HG03457 (cell line): ENCODE measurements around the gene DCXR.

ENCODE experiments used
- ATAC-seq: cut with Tn5 transposase; IDR thresholded peaks from one replicate; pipeline ENCODE4 v1.9.1; 2021; ENCODE audit warnings: moderate number of reproducible peaks; ENCODE audit not compliant: unreplicated experiment

The DCXR gene

DNA sequence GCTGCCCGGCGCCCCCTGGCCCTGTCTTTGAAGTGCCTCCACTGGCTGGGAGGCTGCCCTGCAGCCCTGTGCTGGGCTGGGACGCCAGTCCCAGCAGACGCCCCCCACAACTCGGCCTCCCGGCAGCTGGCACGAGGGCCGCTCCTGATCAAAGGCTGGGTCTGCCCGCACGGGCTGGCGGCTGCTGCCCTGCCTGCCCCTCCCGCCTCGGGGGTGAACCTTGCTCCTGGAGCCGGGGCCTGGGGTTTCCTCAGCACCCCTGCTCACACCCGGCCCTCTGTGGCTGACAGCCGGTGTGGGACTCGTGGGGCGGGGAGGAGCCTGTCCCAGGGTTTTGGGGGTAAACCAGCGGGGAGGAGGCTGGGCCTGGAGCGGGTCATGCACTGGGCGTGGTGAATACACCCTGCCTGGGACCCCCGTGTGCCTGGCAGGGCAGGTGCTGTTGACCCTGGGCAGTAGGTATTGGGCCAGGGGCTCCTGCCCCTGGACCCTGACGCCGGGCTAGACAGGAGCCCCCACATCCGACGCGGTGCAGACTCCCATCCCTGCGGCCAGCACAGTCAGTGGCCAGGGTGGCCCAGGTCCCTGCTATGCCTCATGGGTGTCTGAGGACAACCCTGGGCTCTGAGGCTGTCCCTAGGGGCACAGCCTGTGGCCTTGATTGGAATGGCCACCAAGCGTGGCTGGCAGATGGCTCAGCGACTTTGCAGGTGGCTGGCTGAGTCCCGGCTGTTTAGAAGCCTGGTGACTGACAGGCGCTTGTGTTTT, 36.5 kb downstream of the DCXR start:
- no peak for ATAC-seq

DNA sequence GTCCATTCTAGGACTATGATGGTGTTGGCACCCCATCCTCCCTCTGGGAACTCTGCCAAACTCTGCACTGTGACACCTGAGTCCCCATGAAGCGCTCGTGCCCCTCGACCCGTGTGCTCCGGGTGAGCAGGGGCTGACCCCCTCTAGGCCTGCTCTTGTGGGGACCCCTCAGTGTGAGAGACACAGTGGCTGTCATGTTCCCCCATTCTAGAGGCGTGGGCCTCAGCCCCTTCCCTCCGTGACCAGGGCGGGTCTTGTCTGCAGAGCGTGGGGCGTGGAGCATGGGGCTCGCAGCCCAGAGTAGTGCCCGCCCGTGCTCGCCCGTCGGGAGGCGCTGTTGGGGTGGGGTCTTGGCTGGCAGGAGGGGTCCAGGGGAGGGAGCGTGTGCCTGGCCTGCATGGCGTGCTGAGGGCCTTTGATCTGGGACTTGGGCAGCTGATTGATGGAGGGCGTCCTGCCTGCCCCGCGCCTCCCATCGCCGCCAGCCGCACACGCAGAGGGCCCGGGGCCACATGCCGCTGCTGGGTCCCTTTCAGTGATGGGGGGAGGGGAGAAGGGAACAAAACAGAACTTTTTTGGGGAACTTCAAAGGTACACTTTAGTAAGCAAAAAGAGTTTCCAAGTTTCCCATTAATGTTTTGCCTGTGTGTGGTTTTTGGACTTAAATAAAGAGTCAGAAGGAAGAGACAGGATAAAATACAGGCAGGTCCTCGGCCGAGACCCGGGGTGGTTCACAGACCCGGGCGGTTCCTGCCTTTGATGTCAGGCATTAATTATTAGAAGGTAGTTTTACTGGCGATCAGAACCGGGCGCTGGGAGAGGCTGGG, 37.3 kb downstream of the DCXR start:
- no peak for ATAC-seq

DNA sequence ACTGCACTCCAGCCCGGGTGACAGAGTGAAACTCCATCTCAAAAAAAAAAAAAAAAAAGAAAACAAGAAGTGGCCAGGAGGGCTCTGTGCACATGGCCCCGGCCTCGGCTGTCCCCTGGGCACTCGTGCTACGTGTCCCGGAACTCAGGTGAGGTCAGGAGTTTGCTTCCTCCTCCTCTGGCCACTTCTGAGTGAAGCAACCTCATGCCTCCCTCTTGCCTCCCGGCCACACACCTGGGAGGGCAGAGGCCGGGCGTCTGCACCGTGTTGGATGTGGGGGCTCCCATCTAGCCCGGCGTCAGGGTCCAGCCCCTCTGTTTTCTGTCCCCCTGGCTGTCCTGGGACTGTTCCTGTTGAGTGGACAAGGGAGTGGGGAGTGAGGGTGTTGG, 37.9 kb downstream of the DCXR start:
- ATAC-seq: no peak

DNA sequence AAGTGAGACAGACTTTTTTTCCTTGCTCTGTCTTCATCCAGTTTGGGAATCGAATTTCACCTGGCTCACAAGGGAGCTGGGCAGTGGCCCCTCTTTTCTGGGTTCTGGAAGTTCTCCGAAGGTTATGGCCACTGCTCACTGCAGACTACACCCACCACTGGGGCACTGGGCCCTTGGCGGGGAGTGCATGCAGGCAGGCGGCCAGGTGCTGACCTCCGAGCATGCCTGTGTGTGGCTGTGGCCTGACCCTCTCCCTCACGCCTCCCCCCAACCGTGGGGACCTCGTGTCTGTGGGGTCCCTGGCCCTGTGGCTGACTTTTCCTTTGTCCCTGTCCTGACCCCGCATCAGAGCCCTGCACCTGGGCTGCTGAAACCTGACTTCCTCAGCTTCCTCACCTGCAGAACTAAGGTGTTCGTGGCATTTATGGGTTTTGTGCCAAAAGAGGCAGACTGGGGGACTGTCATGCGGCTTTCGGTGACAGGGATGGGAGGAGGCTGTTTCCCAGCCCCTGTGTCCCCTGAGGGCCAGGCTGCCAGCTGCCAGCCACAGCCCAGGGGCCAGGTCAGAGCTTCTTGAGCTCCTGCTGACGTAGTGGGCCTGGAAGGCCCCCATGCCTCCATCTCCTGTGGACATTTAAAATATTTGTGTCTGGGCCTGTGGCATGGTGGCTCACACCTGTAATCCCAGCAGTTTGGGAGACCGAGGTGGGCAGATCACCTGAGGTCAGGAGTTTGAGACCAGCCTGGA, 38.6 kb downstream of the DCXR start:
- ATAC-seq: no peak

DNA sequence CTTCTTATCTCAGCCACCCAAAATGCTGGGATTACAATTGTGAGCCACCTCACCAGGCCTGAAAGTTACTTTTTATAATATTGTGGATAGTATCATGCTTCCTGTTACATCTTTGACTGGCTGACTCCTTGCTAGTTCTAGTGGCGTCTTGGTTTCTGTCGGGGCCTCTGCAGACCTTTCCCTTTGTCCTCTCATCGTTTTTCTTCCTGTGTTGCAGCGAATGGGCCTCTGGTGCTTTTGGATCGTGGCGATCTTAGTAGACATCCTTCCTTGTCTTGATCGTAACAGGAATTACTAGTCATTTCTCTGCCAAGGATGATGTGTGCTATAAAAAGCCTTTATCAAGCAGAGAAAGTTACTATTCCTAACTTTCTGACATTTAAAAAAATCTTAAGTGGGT, 39.3 kb downstream of the DCXR start:
- no peak for ATAC-seq

DNA sequence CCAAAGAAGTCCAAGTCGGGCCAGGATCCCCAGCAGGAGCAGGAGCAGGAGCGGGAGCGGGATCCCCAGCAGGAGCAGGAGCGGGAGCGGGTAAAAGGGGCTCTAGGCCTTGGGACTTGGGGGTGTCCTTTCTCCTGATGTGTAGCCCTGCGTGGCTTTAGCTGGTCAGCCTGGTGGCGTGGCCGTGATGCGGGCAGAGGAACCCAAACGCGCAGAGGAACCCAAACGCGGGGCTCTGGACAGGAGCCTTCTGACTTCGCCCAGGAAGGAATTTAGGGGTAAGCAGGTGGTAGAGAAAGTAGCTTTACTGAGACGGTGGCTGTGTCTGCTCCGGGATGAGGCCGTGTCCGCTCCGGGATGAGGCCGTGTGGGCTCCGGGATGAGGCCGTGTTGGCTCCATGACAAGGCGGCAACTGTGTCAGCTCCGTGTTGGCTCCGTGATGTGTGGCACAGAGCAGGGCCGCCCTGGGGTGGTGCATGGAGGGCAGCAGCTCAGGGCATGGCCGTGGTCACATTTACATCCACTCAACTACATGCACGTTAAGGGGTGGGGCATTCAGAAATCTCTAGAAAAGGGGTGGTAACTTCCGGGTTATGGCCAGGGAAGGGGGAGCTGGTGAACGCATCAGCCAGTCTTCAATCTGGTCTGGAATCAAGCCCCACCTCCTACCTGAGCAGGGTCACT, 40.6 kb downstream of the DCXR start:
- no peak for ATAC-seq

DNA sequence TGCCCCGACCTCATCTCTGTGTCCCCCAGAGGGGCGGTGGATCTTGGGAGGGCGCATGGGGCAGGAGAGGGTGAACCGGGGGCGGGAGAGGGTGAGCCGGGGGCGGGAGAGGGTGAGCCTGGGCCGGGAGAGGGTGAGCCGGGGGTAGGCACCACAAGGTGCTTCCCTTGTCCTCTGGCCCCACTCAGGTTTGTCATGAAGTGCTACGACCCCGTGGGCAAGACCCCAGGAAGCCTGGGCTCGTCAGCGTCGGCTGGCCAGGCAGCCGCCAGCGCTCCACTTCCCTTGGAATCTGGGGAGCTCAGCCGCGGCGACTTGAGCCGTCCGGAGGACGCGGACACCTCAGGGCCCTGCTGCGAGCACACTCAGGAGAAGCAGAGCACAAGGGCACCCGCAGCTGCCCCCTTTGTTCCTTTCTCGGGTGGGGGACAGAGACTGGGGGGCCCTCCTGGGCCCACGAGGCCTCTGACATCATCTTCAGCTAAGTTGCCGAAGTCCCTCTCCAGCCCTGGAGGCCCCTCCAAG, 41.2 kb downstream of the DCXR start:
- ATAC-seq: no peak

DNA sequence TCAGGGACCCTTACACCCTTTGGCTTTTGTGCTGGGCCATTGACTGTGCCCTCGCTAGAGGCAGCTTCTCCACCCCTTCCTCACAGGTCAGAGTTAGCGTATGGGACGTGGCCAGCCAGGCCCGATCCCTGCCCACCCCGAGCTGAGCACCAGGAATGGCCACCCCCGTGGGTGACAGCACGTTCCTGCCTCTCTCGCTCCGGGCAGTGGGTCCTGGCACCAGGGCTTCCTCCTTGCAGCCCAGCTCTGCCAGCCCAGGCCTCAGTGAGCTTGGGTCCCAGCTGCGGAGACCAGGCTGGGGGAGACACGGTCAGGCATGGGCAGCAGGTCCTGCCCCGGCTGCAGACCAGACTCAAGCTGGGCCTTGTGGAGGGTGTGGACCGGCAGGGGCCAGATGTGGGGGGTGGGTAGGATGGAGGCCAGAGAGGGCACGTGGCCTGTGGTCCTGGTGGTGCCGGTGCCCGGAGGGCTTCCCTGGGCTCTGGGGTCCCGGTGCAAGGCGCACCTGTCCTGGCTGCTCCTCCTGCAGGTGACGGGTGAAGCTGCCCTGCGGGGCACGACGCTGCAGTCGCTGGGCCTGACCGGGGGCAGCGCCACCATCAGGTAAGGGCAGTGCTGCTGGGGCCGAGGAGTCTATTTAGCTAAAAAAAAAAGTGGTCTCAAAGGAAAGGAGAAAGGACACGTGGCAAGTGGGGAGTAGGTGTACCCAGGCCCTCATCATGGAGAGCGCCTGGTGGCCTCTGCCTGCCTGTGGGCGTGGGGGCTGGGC, 41.9 kb downstream of the DCXR start:
- ATAC-seq: no peak

DNA sequence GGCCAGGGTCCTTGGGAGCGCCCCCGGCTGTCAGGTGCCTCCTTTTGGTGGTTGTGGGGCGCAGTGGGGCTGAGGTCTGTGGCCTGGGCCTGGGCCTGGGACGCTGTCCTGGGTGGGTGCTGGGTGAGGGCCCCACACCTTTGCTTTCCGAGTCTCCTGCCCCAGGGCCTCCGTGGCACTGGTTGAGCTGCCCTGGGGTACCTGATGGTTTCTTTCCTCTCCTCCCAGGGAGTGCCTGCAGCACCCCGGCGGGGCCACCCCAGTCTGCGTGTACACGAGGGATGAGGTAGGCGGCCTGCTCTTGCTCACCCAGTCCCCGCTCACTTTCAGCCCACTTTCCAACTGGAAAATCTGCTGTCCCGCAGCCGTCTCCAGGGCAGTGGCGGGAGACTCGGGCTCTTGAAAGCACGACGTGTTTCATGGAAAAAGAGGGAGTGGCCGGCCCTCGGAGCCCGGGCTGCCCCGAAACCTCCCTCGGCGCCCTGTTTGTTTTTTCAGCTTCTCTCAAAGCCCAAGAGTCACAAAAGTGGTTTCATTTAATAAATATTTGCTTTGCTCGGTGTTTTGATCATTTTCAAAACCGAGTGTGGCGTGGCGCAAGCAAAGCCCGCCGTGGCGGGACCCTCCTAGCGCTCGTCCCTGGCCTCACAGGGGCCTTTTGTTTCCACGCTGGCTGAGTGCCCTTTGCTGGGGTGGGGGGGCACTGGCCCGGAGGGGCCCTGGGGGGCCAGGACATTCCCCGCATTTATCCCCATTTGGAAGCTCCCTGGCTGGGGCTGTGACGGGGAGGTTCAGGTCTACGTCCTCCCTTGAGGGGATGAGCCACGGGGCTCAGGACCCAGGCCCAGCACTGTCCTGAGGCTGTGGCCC, 42.7 kb downstream of the DCXR start:
- no peak for ATAC-seq

DNA sequence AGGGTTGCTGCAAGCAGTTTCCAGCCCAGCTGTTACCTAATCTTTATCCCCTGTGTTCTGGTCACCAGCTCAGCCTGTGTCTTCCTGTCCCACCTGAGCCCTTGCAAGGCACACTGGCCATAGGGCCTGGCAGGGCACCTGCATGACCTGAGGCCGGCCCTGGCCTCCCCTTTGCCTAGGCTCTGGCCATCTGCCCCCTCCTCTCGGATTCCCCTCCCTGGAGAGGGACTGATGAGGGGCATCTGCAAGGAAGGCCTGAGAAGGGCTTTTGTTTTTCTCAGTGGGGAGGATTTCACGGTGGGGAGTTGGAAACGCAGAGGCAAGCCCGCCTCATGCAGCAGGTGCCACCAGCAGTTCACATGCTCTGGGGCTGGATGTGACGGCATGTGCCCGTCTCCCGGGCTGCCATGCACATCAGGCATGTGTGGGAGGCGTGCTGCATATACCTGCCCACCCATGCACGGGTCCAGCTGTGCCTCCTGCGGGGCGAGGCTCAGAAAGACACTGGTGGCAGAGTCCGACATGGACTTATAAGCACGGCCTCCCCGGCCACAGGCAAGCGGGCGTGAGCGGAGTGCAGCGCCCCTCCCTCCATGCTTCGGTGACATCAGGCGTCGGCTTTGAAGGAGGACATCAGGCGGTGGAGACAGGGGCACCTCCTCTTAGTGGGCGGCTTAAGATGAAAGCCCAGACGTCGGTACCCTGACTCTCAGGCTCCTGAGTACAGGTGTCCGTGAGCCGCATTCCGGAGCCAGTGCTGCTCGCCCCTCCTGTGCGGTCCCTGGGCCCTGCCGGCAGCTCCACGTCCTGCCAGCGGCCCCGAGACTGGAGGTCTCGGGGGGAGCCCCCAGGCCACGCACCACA, 43.5 kb downstream of the DCXR start:
- ATAC-seq: no peak

DNA sequence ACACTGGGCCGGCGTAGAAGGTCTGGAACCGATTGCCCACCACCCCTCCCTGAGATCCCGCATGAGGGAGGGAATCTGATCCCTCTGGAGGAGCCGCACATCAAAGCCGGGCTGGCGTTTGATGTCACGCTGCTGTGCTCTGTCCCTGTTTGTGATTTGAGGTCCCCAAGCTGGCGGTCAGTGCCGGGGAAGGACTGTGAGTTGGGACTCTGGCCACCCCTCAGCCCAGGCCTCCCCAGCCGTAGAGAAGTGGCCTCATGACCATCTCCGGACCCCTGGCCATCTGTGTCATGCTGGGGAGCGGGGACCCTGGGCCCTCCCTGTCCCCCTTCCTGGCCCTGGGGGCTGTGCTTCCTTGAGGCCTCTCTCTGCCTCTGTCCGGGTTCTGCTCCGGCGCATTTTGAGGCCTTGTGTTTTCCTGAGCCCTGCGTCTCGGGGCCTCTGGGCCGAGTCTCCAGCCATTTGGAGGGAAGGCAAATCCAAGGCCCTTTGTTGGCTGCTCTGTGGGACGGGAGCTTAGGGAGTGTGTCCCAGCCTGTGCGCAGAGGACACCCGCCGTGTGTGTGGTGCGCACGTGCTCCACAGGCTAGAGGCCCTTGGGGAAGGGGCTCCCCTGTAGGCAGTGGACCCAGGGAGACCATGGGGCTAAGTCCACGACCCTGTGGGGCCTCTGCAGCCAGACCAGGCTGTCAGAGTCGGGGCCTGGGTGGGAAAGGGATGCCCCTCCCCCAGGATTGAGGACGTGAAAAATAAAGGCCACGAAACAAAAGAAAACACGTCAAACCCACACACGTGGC, 45.0 kb downstream of the DCXR start:
- no peak for ATAC-seq

DNA sequence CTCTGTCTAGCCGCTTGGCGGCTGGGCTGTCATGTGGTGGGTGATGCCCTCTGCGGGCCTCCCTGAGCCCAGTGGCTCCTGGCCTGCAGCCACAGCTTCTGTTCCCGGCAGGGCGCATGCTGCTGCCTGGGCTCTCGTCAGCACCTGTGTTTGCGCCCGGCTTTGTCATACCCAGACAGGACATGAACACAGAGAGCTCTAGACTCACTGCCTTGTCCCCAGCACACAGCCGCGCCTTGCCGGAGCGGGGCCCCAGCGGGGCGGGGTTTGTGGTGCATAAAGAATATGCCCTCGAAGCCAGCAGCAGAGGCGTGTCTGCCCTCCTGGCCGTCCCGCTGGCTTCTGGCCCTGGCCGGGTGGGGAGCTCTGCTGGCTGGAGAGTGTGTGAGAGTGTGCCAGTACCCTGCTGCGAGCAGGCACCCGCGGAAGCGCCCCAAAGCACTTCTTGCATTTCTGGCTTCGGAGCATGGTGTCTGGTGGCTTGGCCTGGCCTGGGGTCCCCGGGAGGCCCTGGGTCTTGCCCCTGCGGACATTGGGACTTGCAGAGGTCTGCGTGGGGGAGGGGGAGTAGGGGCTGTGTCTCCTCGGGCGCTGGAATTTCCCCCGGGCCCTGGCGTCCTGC, 45.7 kb downstream of the DCXR start:
- ATAC-seq: no peak

DNA sequence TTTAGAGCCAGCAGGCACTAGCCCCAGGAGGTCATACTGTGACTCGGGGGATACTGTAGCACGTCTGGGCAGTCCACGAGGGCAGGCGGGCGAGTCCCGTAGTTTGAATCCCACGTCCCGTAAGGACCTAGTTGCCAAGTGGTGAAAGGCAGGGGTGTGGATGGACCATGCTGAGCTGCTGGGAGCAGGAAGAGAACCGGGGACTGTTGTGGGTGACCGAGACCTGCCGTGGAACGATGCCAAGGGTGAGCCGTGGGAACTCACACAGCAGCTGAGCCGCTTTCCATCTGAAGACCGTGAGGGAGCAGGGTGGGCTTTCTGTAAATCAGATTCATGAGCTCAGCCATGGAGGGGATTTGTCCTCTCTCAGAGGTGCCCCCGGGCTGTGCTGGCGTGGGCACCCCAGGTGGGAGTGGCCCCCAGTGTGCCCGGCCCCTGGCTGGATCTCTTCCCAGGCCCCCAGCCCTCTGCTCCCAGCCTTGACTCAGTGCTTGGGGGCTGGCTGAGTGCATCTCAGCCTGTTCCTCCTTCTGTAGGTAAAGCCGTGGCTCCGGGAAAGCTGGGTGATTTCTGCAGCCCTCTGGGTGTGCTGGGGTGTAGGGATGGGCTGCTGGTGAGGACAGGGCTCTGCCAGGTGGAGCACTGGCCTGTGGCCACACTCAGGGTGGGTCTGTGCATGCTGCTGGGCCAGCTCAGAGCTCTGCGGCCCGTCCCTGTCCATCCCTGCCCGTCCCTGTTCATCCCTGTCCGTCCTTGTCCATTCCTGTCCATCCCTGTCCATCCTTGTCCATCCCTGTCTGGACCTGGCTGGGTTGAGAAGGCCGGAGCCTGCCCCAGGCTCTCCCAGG, 46.4 kb downstream of the DCXR start:
- ATAC-seq: no peak

DNA sequence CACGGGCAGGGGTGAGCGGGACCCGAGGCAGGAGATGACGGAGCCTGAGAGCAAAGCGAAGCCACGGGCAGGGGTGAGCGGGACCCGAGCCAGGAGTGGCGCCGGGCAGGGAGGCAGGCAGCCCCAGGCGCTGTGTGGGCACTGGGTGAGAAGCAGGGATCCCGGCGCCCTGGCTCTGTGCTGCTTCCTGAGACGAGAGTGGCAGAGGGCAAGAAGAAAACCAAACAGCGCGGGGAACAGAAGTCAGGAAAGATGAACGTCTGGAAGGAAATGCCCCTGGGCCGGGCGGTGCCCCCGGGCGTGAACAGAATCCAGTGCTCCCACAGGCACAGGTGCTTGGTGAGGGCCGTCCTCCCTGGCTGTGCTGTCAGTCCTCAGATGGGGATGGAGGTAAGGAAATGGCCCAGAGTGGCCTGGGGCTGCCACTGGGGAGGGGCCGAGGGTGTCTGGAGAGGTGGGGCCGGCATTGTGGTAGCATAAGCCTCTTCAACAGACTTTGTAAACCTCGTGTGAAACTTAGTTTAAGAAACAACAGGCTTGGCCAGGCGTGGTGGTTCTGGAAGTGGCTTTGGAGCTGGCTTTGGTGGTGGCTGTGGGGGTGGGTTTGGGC, 50.2 kb downstream of the DCXR start:
- ATAC-seq: no peak

DNA sequence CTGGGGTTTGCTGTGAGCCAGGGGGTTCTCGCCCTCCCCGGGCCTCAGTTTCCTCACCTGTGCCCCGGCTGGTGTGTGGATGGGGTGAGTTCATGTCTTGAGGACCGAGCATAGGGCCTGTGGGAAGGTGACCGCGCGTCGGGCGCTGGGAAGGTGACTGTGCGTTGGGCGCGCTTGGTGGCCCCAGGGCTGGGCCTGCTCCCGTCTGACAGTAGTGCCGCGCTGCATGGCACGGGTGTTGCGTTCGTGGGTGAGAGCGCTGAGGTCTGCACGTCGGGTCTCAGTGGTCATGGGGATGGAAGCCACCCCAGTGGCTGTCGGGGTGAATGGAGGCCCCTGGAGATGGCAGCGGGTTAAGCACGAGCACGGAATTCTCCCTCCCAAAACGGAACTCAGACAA, 50.9 kb downstream of the DCXR start:
- no peak for ATAC-seq
